GM12878 (cell line): ENCODE results near the gene TPPP. TPM values are rescaled to one million over a fixed set of nuclear protein-coding genes. Genes with fewer than 3 reads are reported as not detected.

Source experiments
- ATAC-seq: fragments of 200-7000 bp; cut with Tn5 transposase; 3 replicates; pipeline ENCODE4 v1.9.1; 2020; ENCODE audit warnings: mild to moderate bottlenecking, moderate library complexity
- BruUV-seq: library from RNA; stranded (reverse); fragments of 400-500 nt; replicated peaks from 2 replicates; lab custom pipeline; 2021; lab: Mats Ljungman, UMichigan
- CTCF ChIA-PET: fragments of 300-600 bp; sonication (Branson Sonifier 250); formaldehyde crosslinking; extraction: SDS; loops from one replicate; lab custom pipeline; 2021; ENCODE audit warnings: inconsistent platforms; lab: Yijun Ruan, JAX
- POLR2A ChIA-PET: fragments of 350-600 bp; formaldehyde crosslinking; extraction: SDS; loops from one replicate; lab custom pipeline; 2021; ENCODE audit warnings: inconsistent platforms; lab: Charles Lee
- RAD21 ChIA-PET: fragments of 300-600 bp; sonication (Branson Sonifier 250); formaldehyde crosslinking; loops from one replicate; lab custom pipeline; 2023; ENCODE audit warnings: antibody characterized with exemption; ENCODE audit not compliant: unreplicated experiment; lab: Charles Lee
- SMC1A ChIA-PET: fragments of 300-600 bp; sonication (Branson Sonifier 250); formaldehyde crosslinking; loops from one replicate; lab custom pipeline; 2023; ENCODE audit not compliant: unreplicated experiment, uncharacterized antibody; lab: Charles Lee
- DNase-seq: peaks from one replicate; pipeline ENCODE4 v3.0.0-alpha.2; 2011; ENCODE audit warnings: low read depth, low spot score
- FAIRE-seq: peaks from 3 replicates; lab custom pipeline; 2011; peaks lifted over from hg19 to GRCh38; lab: Jason Lieb, UNC
- H2AFZ ChIP-seq: 2 replicates; pipeline ENCODE4 v1.6.0; 2011; ENCODE audit warnings: low read depth, low read length, control low read depth; ENCODE audit not compliant: control insufficient read depth
- H3K27ac ChIP-seq: 2 replicates; pipeline ENCODE4 v1.5.1; 2011; ENCODE audit warnings: control low read depth; ENCODE audit not compliant: control insufficient read depth, insufficient read depth
- H3K27me3 ChIP-seq, 2 experiments: replicated peaks in 1 of 2; 2 replicates each; pipeline versions ENCODE4 v1.6.0 to v1.6.1; 2011; ENCODE audit warnings: low read length in 1 of 2; ENCODE audit not compliant: control insufficient read depth in 2 of 2, insufficient read depth in 2 of 2
- H3K36me3 ChIP-seq, 2 experiments: 2 replicates each; pipeline ENCODE4 v1.5.1; 2011; ENCODE audit warnings: low read length in 1 of 2; ENCODE audit not compliant: control insufficient read depth in 2 of 2, insufficient read depth in 2 of 2
- H3K4me1 ChIP-seq: 2 replicates; pipeline ENCODE4 v1.6.1; 2011; ENCODE audit warnings: mild to moderate bottlenecking, low read length, moderate library complexity, mixed read lengths; ENCODE audit not compliant: control insufficient read depth, insufficient read depth
- H3K4me2 ChIP-seq: 2 replicates; pipeline ENCODE4 v1.6.0; 2011; ENCODE audit warnings: control low read depth; ENCODE audit not compliant: control insufficient read depth, insufficient read depth
- H3K4me3 ChIP-seq: fragments of 200-600 bp; sonication (generic); 2 replicates; pipeline ENCODE4 v1.5.1; 2016
- H3K79me2 ChIP-seq: 2 replicates; pipeline ENCODE4 v1.6.0; 2011; ENCODE audit warnings: low read length; ENCODE audit not compliant: control insufficient read depth, insufficient read depth
- H3K9ac ChIP-seq: 2 replicates; pipeline ENCODE4 v1.8.0; 2011; ENCODE audit warnings: low read length, control low read depth, mixed read lengths; ENCODE audit not compliant: control insufficient read depth, insufficient read depth
- H3K9me3 ChIP-seq: replicated peaks from 3 replicates; pipeline ENCODE4 v1.5.1; 2011; ENCODE audit warnings: mild to moderate bottlenecking, low read length; ENCODE audit not compliant: control insufficient read depth, insufficient read depth
- H4K20me1 ChIP-seq: 2 replicates; pipeline ENCODE4 v1.6.0; 2011; ENCODE audit not compliant: control insufficient read depth, insufficient read depth
- BACH1 ChIP-seq: fragments of 450-650 bp; IDR thresholded peaks from 2 replicates; pipeline ENCODE4 v1.6.1; 2017; ENCODE audit warnings: mild to moderate bottlenecking, borderline replicate concordance
- EP300 ChIP-seq, 2 experiments: fragments of 150-350 bp in 1 of 2; IDR thresholded peaks; 2 replicates each; pipeline ENCODE4 v1.6.1; 2011 to 2012; ENCODE audit warnings: low read depth in 2 of 2, low read length in 2 of 2, borderline replicate concordance in 1 of 2, improper control_type of control experiment in 1 of 2, inconsistent platforms in 1 of 2; ENCODE audit not compliant: control insufficient read depth in 1 of 2
- ETV6 ChIP-seq, 2 experiments: fragments of 450-650 bp in 1 of 2; IDR thresholded peaks in 1 of 2; conservative IDR thresholded peaks in 1 of 2; 2 replicates each; pipeline ENCODE4 v1.6.1; 2014; ENCODE audit warnings: antibody characterized with exemption in 1 of 2, borderline replicate concordance in 1 of 2, low read depth in 1 of 2, mild to moderate bottlenecking in 1 of 2, moderate library complexity in 1 of 2
- MYB ChIP-seq: fragments of 150-350 bp; IDR thresholded peaks from 2 replicates; pipeline ENCODE4 v1.6.1; 2014; ENCODE audit warnings: mild to moderate bottlenecking, low read depth, low read length, borderline replicate concordance
- RELA ChIP-seq: fragments of 450-650 bp; IDR thresholded peaks from 2 replicates; pipeline ENCODE4 v1.8.0; 2014; ENCODE audit warnings: borderline replicate concordance; ENCODE audit not compliant: partially characterized antibody
- RUNX3 ChIP-seq: IDR thresholded peaks from 2 replicates; pipeline ENCODE4 v1.6.1; 2012; ENCODE audit warnings: low read length, inconsistent platforms
- SKIL ChIP-seq: fragments of 450-650 bp; IDR thresholded peaks from 2 replicates; pipeline ENCODE4 v1.6.1; 2017; ENCODE audit warnings: mild to moderate bottlenecking, low read depth, inconsistent platforms; ENCODE audit not compliant: poor library complexity, severe bottlenecking
- SMAD1 ChIP-seq: fragments of 450-650 bp; IDR thresholded peaks from 2 replicates; pipeline ENCODE4 v1.6.1; 2018; ENCODE audit warnings: mild to moderate bottlenecking, low read depth; ENCODE audit not compliant: partially characterized antibody
- SRF ChIP-seq, 2 experiments: IDR thresholded peaks; 2 replicates each; pipeline ENCODE4 v1.6.1; 2011; ENCODE audit warnings: low read depth in 2 of 2, low read length in 2 of 2, mild to moderate bottlenecking in 1 of 2, moderate library complexity in 1 of 2
- SUZ12 ChIP-seq: fragments of 200-600 bp; sonication (generic); IDR thresholded peaks from one replicate; pipeline ENCODE4 v1.6.1; 2018; ENCODE audit warnings: antibody characterized with exemption, mild to moderate bottlenecking; ENCODE audit not compliant: unreplicated experiment
- YBX1 ChIP-seq: fragments of 450-650 bp; IDR thresholded peaks from 2 replicates; pipeline ENCODE4 v1.6.1; 2016; ENCODE audit warnings: antibody characterized with exemption
- ZBTB11 ChIP-seq: fragments of 450-650 bp; formaldehyde crosslinking; IDR thresholded peaks from 2 replicates; pipeline ENCODE4 v1.5.0; 2022; ENCODE audit warnings: mild to moderate bottlenecking, missing genetic modification characterization
- WGBS: methylation state at CpG from one replicate; pipeline ENCODE4 v1.1.6; 2016; ENCODE audit warnings: low lambda C conversion rate; ENCODE audit not compliant: insufficient replicate concordance, insufficient coverage; ENCODE audit errors: missing lambda C conversion rate; 5-methylcytosine and 5-hydroxymethylcytosine counted together
- in situ Hi-C: fragments of 300-500 bp; cut with MboI; formaldehyde crosslinking; loops from 9 replicates; pipeline ENCODE4 v1.14.3; 2018; ENCODE audit warnings: mixed read lengths
- intact Hi-C: fragments of 100-400 bp; cut with micrococcal nuclease; formaldehyde crosslinking; loops from one replicate; pipeline ENCODE4 v1.14.2; 2022; ENCODE audit not compliant: unreplicated experiment
- polyA plus RNA-seq, 11 experiments: library from polyadenylated mRNA; depleted of rRNA in 4 of 11; unstranded in 6 of 11; stranded (reverse) in 5 of 11; fragments of >200 nt; fragmentation: Nextera tagmentation in 4 of 11; fragmentation: Illumina TruSeq in 1 of 11; extraction: Ambion mirVana in 4 of 11; extraction: Trizol in 1 of 11; gene quantifications; 1 replicate in 1 of 11; 2 replicates in 10 of 11; pipeline versions ENCODE4 v1.2.1 to v1.2.3, GENCODE V29; 2011 to 2016; ENCODE audit warnings: inconsistent platforms in 2 of 11, missing spikeins in 2 of 11, low read depth in 1 of 11
- total RNA-seq, 4 experiments: library from RNA; depleted of rRNA in 3 of 4; stranded (reverse); fragments of >200 nt in 3 of 4; fragmentation: Illumina TruSeq in 1 of 4; extraction: Trizol in 1 of 4; gene quantifications; 2 replicates each; pipeline versions ENCODE4 v1.2.1 to v1.2.3, GENCODE V29; 2013 to 2021
- TF ChIP-seq, protein P1 (sequence below): IDR thresholded peaks from 2 replicates; pipeline ENCODE4 v1.6.1; 2012; ENCODE audit warnings: low read length, inconsistent platforms
- TF ChIP-seq, protein P2 (sequence below): IDR thresholded peaks from 2 replicates; pipeline ENCODE4 v1.6.1; 2011; ENCODE audit warnings: low read depth, low read length, improper control_type of control experiment, borderline replicate concordance

TPPP gene
- total and polyA plus RNA-seq, 10 of the 15 experiments (the other 5 are each of a cell fraction or from before 2014, with no cell fraction given), result under 0.01 to 0.24 (median 0.04) TPM; not detected in 4

GRCh38 chr5:673161-673830 lies 19.9 kb downstream of the TPPP start:
- 28% methylated on average over 12 of the region's 19 CpGs for WGBS
- ChIA-PET SMC1A (no interaction called here), CTCF (interaction anchor here (0.8 kb wide), 1 partner anchor 467 kb away, joined by 4 read pairs; no protein-coding TSS in a partner anchor), RAD21 (interaction anchor here (1.3 kb wide), 1 partner anchor 230 kb away, joined by 5 read pairs; no protein-coding TSS in a partner anchor), POLR2A (no interaction called here)
- FAIRE-seq (no peak), ATAC-seq (no peak), DNase-seq (no peak)
- no peaks in the 10 kb centered on the region for H4K20me1 ChIP-seq
- in situ Hi-C loops (loop anchor here (5.0 kb wide), 1 partner anchor 229 kb away; no protein-coding TSS in a partner anchor), intact Hi-C loops (no loop called here)
- no peak overlapping the region for H3K27ac ChIP-seq
- H3K4me3 ChIP-seq, result no peak overlapping the region
- no peaks in the 10 kb centered on the region for H3K27me3 ChIP-seq
- H2AFZ ChIP-seq, result no peak overlapping the region
- no peak overlapping the region for H3K9ac ChIP-seq
- no peaks in the 10 kb centered on the region for H3K36me3 ChIP-seq
- BruUV-seq, result no TSS peak
- no peaks in the 10 kb centered on the region for H3K79me2 ChIP-seq
- H3K4me1 ChIP-seq, result no peaks in the 10 kb centered on the region
- H3K9me3 ChIP-seq, result no peaks in the 10 kb centered on the region
- no peak overlapping the region for H3K4me2 ChIP-seq
- TF ChIP-seq SMAD1 (no peak), SKIL (no peak), ZBTB11 (CRISPR knock-in tag) (no peak), YBX1 (no peak), MYB (no peak), BACH1 (no peak), EP300 (IDR thresholded peaks at IDR 0.05; ENCODE audit: borderline replicate concordance in 1 of 2, control insufficient read depth in 1 of 2, low read depth in 2 of 2, low read length in 2 of 2) (no peak), ETV6 (conservative IDR thresholded peaks at IDR 0.05 in 1 of 2, IDR thresholded peaks at IDR 0.05 in 1 of 2; ENCODE audit: borderline replicate concordance in 1 of 2, low read depth in 1 of 2) (no peak), RELA (no peak), RUNX3 (no peak), SRF (IDR thresholded peaks at IDR 0.05; ENCODE audit: low read depth in 2 of 2, low read length in 2 of 2) (no peak), SUZ12 (no peak)
- TF ChIP-seq, protein P1, sequence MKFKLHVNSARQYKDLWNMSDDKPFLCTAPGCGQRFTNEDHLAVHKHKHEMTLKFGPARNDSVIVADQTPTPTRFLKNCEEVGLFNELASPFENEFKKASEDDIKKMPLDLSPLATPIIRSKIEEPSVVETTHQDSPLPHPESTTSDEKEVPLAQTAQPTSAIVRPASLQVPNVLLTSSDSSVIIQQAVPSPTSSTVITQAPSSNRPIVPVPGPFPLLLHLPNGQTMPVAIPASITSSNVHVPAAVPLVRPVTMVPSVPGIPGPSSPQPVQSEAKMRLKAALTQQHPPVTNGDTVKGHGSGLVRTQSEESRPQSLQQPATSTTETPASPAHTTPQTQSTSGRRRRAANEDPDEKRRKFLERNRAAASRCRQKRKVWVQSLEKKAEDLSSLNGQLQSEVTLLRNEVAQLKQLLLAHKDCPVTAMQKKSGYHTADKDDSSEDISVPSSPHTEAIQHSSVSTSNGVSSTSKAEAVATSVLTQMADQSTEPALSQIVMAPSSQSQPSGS, result no peak
- TF ChIP-seq, protein P2, sequence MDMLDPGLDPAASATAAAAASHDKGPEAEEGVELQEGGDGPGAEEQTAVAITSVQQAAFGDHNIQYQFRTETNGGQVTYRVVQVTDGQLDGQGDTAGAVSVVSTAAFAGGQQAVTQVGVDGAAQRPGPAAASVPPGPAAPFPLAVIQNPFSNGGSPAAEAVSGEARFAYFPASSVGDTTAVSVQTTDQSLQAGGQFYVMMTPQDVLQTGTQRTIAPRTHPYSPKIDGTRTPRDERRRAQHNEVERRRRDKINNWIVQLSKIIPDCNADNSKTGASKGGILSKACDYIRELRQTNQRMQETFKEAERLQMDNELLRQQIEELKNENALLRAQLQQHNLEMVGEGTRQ, result no peak
